Parathyroid adenoma (tissue), 2 donors: ENCODE measurements around the gene FLT1.

Source experiments
- H2AFZ ChIP-seq: fragments of 300-600 bp; sonication (generic); one replicate; pipeline ENCODE4 v1.7.0; 2017; ENCODE audit warnings: antibody characterized with exemption, mild to moderate bottlenecking
- H3K27ac ChIP-seq: fragments of 300-600 bp; sonication (generic); one replicate; pipeline ENCODE4 v1.7.0; 2017
- H3K27me3 ChIP-seq: fragments of 300-600 bp; sonication (generic); one replicate; pipeline ENCODE4 v1.7.0; 2017; ENCODE audit warnings: low read length; ENCODE audit not compliant: control insufficient read depth, insufficient read depth
- H3K36me3 ChIP-seq: fragments of 300-600 bp; sonication (generic); one replicate; pipeline ENCODE4 v1.7.0; 2017; ENCODE audit warnings: low read length; ENCODE audit not compliant: control insufficient read depth, insufficient read depth
- H3K4me1 ChIP-seq: fragments of 300-600 bp; sonication (generic); one replicate; pipeline ENCODE4 v1.7.0; 2017; ENCODE audit warnings: control low read depth
- H3K4me2 ChIP-seq: fragments of 300-600 bp; sonication (generic); one replicate; pipeline ENCODE4 v1.7.0; 2017; ENCODE audit warnings: low read length
- H3K4me3 ChIP-seq: fragments of 300-600 bp; sonication (generic); one replicate; pipeline ENCODE4 v1.7.0; 2017; ENCODE audit warnings: low read depth, low read length
- H3K79me2 ChIP-seq: fragments of 300-600 bp; sonication (generic); one replicate; pipeline ENCODE4 v1.7.0; 2017; ENCODE audit warnings: control low read depth
- H3K9ac ChIP-seq: fragments of 300-600 bp; sonication (generic); one replicate; pipeline ENCODE4 v1.7.0; 2017; ENCODE audit warnings: mild to moderate bottlenecking
- H3K9me3 ChIP-seq: fragments of 300-600 bp; sonication (generic); one replicate; pipeline ENCODE4 v1.7.0; 2017; ENCODE audit warnings: low read length; ENCODE audit not compliant: control insufficient read depth
- TF ChIP-seq, protein P1 (sequence below): fragments of 300-600 bp; sonication (generic); IDR thresholded peaks from one replicate; pipeline ENCODE4 v1.7.0; 2017; ENCODE audit warnings: antibody characterized with exemption, mild to moderate bottlenecking
- donor health status: primary hyperparathyroidism.

Gene FLT1

DNA sequence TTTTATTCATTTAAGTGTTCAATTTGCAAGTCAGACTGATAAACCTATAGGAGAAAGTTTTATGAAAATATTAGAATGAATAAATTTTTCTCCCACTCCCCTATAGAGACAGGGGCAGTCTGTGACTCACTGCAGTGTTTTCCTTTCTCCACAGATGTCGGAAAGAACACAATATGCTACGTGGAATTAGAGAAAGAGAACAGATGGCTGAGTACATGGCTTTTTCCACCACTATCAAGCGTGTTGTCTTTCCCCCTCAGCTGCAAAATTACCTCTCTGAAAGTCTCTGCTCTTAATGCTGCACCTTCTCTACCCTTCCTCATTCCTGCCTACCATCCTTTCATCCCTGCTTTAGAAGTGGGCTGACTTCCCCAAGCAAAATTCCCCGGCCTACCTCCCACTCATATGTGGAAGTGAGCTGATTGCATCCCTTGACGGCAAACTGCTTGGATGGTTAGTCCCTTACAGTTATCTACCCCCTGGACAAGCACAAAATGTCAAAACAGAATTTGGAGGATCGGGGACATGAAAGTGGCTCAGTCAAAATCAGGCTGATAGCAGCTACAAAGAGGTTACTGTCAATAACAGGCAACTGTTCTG, 30.0 kb downstream of the FLT1 start:
- H3K4me1 ChIP-seq: no peaks in the 10 kb centered on the region
- TF ChIP-seq, protein P1, sequence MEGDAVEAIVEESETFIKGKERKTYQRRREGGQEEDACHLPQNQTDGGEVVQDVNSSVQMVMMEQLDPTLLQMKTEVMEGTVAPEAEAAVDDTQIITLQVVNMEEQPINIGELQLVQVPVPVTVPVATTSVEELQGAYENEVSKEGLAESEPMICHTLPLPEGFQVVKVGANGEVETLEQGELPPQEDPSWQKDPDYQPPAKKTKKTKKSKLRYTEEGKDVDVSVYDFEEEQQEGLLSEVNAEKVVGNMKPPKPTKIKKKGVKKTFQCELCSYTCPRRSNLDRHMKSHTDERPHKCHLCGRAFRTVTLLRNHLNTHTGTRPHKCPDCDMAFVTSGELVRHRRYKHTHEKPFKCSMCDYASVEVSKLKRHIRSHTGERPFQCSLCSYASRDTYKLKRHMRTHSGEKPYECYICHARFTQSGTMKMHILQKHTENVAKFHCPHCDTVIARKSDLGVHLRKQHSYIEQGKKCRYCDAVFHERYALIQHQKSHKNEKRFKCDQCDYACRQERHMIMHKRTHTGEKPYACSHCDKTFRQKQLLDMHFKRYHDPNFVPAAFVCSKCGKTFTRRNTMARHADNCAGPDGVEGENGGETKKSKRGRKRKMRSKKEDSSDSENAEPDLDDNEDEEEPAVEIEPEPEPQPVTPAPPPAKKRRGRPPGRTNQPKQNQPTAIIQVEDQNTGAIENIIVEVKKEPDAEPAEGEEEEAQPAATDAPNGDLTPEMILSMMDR: no peak

DNA sequence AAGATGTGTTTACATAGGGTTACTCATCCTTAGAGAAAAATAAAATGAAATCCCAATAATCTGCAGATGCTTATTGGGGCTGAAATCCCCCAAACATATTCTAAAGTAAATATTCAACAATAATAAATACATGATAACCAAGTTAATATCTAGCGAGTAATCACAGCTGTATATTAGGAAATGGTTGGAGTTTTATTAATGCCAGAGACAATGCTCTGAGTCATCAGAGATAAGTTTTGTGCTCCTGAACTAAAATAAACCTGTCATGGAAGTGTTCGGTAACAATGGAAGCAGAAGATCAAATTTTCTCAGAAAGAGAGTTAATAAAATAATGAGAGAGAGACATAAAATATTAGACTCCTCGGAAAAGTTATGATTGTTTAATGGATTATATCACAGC, 31.4 kb downstream of the FLT1 start:
- no peaks in the 10 kb centered on the region for H3K4me1 ChIP-seq
- H3K79me2 ChIP-seq: no peaks in the 10 kb centered on the region
- no peaks in the 10 kb centered on the region for H3K9me3 ChIP-seq
- no peak overlapping the region for H3K9ac ChIP-seq
- no peak overlapping the region for H3K27ac ChIP-seq
- no peaks in the 10 kb centered on the region for H3K36me3 ChIP-seq
- no peaks in the 10 kb centered on the region for H3K27me3 ChIP-seq
- no peak overlapping the region for H3K4me3 ChIP-seq
- H2AFZ ChIP-seq: no peak overlapping the region
- TF ChIP-seq, protein P1: no peak
- H3K4me2 ChIP-seq: no peak overlapping the region

More for the DNA sequence above, 30.0 kb downstream of the FLT1 start:
- H3K36me3 ChIP-seq: no peaks in the 10 kb centered on the region
- no peaks in the 10 kb centered on the region for H3K79me2 ChIP-seq
- H2AFZ ChIP-seq: no peak overlapping the region
- no peak overlapping the region for H3K4me2 ChIP-seq
- H3K9ac ChIP-seq: no peak overlapping the region
- H3K27ac ChIP-seq: no peak overlapping the region
- no peaks in the 10 kb centered on the region for H3K27me3 ChIP-seq
- H3K4me3 ChIP-seq: no peak overlapping the region
- no peaks in the 10 kb centered on the region for H3K9me3 ChIP-seq

DNA sequence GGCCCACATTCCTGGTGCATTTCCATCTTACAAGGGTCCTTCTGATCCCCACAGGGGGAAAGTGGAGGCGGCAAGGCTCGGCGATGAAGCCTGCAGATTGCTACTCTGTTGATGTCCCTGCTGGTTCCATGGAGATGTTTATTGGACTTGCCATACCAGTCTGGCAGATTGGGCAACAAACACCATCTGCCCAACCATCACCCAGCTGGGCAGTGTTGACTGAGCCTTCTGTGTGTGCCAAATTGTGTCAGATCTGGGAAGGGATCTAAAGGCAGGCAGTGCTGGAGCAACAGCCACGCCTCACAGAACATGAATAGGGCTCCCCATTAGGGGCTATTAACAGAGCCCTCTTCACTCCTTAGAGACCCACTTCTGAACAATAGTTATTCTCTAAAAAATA, 35.0 kb downstream of the FLT1 start:
- H2AFZ ChIP-seq: no peak overlapping the region
- H3K36me3 ChIP-seq: no peaks in the 10 kb centered on the region
- no peaks in the 10 kb centered on the region for H3K9me3 ChIP-seq
- H3K9ac ChIP-seq: no peak overlapping the region
- H3K4me1 ChIP-seq: no peaks in the 10 kb centered on the region
- TF ChIP-seq, protein P1: no peak
- no peaks in the 10 kb centered on the region for H3K27me3 ChIP-seq
- no peak overlapping the region for H3K27ac ChIP-seq
- no peaks in the 10 kb centered on the region for H3K79me2 ChIP-seq
- no peak overlapping the region for H3K4me2 ChIP-seq
- no peak overlapping the region for H3K4me3 ChIP-seq

DNA sequence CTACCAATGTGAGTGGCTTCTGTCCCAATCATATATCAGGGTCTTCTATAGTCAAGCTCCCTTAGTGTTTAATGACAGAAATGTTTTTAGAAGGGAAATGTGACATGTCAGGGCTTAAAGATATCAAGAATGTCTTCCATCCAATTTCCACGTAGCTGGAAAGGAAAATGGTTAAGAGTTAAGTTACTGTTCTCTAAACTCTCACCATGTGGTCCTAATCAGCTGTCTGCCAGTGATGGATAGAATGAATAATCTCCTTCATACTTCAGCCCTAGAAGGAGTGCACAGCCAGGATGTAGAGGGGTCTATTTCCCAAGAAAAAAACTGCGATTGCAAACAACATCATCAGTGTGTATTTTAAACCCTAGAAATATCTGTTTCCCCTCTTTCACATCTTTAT, 36.3 kb downstream of the FLT1 start:
- H3K9me3 ChIP-seq: no peaks in the 10 kb centered on the region

More for the DNA sequence above, 36.3 kb downstream of the FLT1 start:
- no peaks in the 10 kb centered on the region for H3K36me3 ChIP-seq
- H3K27me3 ChIP-seq: no peaks in the 10 kb centered on the region
- H3K9ac ChIP-seq: no peak overlapping the region
- no peak overlapping the region for H3K27ac ChIP-seq
- H3K79me2 ChIP-seq: no peaks in the 10 kb centered on the region
- TF ChIP-seq, protein P1: no peak
- H2AFZ ChIP-seq: no peak overlapping the region
- H3K4me2 ChIP-seq: no peak overlapping the region
- no peaks in the 10 kb centered on the region for H3K4me1 ChIP-seq
- no peak overlapping the region for H3K4me3 ChIP-seq
